ENCODE measurements around the gene GIPC2. TPM values are rescaled to one million over a fixed set of nuclear protein-coding genes. Genes with fewer than 3 reads are reported as not detected.

Gene GIPC2
- total RNA-seq, 2 donors from 2014 or later = 0.35 to 0.50 TPM

Other genes starting within 250 kb of the GIPC2 start
- gene NEXN, start 157.3 kb upstream of the GIPC2 start, total RNA-seq = under 1 TPM in 1 of 2 donors, not detected in 1; 0.24 TPM
- 100 to 1,000 TPM; 183 to 194 TPM for gene FUBP1, start 66.9 kb upstream of the GIPC2 start, total RNA-seq
- gene DNAJB4, start 41.0 kb upstream of the GIPC2 start, total RNA-seq = 10 to 100 TPM; 10.8 to 32.6 TPM

Data from activated T-helper 17 cell treated with anti-CD3 and anti-CD28 coated beads, Interleukin-2, amount 50 U/mL, for 72 hours (primary cell).